GM19351 (cell line): Measurements from ENCODE around the gene SLX4.
"Not testable (repeated sequence)": the region's sequence is repeated elsewhere in the genome, so short reads cannot be mapped to it uniquely, and the experiment has no call there.

Source experiments
- ATAC-seq: cut with Tn5 transposase; IDR thresholded peaks from one replicate; pipeline ENCODE4 v1.9.1; 2021; ENCODE audit warnings: mild to moderate bottlenecking, moderate library complexity; ENCODE audit not compliant: unreplicated experiment

Gene SLX4

DNA sequence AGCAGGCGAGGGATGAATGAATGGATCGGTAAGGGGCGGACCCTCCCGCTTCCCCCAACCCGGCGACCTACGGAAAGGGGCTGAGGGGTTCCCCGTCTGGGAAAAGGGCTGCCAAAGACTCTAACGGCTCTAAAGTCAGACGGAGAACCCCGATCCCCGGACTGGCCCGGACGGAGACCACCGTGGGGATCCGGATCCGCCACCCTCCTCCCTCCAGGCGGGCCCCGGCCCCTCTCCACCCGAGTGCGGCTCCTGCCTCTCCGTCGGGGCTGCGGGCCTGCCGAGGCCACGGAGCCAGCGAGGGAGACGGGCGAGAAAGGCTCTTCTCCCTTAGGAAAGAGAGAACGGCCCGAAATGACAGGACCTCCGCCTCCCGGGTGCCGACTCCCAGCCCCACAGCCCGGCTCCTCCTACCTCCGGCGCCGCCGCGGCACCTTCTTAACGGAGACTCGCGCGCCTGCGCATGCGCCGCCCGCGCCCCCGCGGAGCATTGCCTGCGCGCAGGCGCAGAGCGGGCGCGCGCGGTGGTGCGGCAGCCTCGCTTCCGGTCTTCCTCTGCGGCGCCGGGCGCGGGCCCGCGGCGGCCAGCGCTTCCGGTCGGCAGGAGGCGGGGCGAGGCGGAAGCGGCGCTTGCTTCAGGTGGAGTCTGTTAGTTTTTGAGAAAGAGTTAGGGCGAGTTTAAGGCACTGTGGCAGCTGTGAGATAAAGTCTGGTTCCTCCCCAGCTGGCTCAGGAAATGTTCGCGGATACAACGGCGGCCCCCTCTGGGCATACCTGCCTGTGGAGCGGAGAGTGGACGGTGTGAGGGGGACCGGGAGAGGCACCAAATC lies at the start of gene SLX4:
SLX4 (minus strand) TSS at position 461 of the 830 bp plus-strand sequence. CDS start 2,642 bp downstream, outside the sequence.
- peak; percentile 73 for ATAC-seq

GRCh38 chr16:3659251-3659650 lies 47.8 kb upstream of the SLX4 start:
- ATAC-seq, result no peak

- ATAC-seq, result no peak
These were observed 45.4 kb upstream of the SLX4 start for GRCh38 chr16:3656491-3657468.

- ATAC-seq, result not testable (repeated sequence)
These were observed 44.7 kb upstream of the SLX4 start for GRCh38 chr16:3656160-3656490.

DNA sequence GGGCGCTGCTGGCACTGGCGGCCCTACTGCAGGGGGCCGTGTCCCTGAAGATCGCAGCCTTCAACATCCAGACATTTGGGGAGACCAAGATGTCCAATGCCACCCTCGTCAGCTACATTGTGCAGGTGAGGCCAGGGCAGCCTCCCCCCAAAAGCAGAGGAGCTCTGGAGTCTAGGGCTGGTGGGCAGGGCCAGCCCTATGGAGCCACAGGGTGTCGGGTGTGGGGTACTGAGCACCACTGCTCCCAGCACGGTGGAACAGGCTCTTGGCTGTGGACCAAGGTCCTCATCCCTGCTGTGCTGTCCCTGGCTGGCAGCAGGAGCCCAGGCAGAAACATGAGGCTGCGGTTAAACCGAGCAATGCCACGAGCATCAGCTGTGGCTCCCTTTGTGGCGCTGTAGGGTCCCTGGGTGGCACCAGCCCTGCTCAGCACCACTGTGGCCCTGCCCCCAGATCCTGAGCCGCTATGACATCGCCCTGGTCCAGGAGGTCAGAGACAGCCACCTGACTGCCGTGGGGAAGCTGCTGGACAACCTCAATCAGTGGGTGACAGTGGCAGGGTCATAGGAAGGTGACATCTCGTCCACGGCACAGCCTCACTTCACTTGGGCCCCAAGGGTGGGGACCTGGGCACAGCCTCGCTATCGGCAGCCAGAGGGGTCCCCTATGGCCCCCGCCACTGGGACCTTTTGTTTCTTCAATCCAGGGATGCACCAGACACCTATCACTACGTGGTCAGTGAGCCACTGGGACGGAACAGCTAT lies 44.2 kb upstream of the SLX4 start:
- ATAC-seq, result no peak

DNA sequence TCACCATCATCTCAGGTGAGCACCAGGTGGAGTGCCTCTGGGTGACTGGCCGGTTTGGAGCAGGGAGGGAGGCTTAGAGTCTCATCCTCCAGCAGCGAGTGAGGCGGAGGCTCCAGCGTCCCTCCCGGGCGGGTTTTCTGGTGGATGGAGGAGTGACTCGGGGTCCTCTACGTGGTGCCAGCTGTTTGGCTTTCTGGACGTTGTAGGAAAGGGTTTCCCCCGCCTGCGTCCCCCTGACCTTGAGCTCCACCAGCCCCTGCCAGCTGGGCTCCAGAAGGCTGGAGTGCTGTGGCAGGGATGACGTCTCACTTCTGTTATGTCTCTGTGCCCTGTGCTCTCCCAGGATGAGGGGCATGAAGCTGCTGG lies 43.6 kb upstream of the SLX4 start:
- ATAC-seq, result no peak

DNA sequence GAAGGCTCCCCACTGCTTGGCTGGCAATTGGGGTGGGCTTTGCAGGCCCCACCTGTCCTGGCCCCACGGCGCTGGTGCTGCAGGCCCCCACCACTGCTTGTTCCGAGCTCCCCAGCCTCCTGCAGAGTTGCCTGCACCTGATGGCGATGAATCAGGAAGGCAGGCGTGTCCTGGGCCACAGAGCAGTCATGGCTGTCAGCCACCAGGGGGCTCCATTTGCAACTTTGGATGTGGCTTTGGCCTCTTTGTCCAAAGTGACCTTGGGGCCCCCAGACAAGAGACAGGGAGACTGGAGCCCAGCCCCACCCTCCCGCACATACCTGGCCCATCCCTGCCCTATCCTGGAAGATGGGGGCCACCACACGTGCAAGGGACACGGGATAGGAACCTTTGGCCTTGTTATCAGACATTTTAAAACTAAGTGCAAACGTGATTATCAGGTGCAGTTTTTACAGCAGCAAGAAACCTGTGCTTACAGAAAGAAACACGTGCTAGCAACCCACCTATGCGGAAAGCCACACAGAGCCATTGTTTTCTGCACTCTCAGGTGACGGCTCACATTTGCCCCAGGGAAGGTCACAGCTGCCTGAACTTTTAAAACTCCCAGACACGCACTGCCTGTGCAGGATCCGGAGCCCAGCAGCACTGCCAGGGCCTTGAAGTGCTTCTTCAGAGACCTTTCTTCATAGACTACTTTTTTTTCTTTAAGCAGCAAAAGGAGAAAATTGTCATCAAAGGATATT lies 43.0 kb upstream of the SLX4 start, which contains the start of gene DNASE1:
DNASE1 (plus strand) TSS at position 443 of the 743 bp plus-strand sequence. CDS start 683 bp downstream, outside the sequence.
- peak; percentile 47 for ATAC-seq

- no peak for ATAC-seq
These were observed 41.2 kb upstream of the SLX4 start for GRCh38 chr16:3652373-3653195.

DNA sequence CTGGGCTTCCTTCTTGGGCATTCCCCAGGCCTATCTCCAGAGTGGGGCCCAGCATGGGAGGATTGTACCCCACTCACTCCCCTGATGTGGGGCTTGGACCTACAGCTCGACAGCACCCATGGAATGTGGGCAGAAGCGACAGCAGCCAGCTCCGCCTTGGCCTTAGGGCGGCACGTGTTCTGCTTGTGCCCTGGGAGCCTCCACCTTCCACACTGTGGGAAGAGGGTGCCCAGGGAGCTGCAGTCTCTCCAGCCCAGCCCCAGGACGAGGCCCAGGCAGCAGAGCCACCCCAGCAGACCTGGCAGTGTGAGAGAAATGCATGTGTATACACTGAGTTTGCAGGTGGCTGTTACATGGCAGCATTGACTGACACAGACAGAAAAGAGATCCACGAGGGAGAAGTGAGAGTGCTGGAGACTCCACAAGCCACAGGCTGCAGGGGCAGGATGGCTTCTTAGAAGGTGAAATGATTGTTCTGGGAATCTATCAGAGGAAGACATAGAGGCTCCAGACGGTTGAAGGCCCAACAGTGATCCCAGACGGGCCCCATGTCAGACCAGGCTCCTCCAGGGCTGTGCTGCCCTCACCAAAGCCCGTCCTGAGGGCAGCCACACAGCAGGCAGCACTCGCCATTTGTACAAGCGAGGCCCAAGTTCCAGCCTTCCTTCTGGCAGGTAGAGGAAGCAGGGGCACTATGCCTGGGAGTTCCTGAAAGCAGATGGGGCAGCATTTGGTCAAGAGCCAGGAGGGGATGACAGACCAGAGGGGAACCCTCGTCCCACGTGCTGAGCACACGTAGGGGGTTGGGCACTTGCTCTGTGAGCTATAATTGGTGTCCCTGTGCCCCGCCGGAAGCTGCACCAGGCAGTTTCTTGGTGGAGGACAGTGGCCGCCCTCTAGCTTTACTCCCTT lies 40.3 kb upstream of the SLX4 start:
- no peak for ATAC-seq

- ATAC-seq, result no peak
These were observed 39.3 kb upstream of the SLX4 start for GRCh38 chr16:3650631-3651265.

GRCh38 chr16:3646348-3646920 lies 35.0 kb upstream of the SLX4 start:
- ATAC-seq, result no peak

GRCh38 chr16:3645504-3646347 lies 34.3 kb upstream of the SLX4 start:
- ATAC-seq, result no peak

GRCh38 chr16:3645108-3645503 lies 33.7 kb upstream of the SLX4 start:
- ATAC-seq, result no peak

GRCh38 chr16:3643095-3643730 lies 31.8 kb upstream of the SLX4 start:
- no peak for ATAC-seq

GRCh38 chr16:3642397-3643094 lies 31.1 kb upstream of the SLX4 start:
- no peak for ATAC-seq
